GM18508 (cell line): ENCODE data around the gene MATN4.

Experiments used
- ATAC-seq: cut with Tn5 transposase; IDR thresholded peaks from one replicate; pipeline ENCODE4 v1.9.1; 2021; ENCODE audit warnings: moderate number of reproducible peaks; ENCODE audit not compliant: insufficient read depth, unreplicated experiment

MATN4 gene

GRCh38 chr20:45257161-45257560, 50.9 kb downstream of the MATN4 start:
- ATAC-seq = no peak

- no peak for ATAC-seq
Observed at GRCh38 chr20:45254383-45255262, 53.5 kb downstream of the MATN4 start, which contains the start of gene SLPI. TSS of gene SLPI (minus strand) at chr20:45254564. CDS start at chr20:45254543, 21 bp downstream.

GRCh38 chr20:45253261-45253660, 54.8 kb downstream of the MATN4 start:
- no peak for ATAC-seq

- ATAC-seq = no peak
Observed at GRCh38 chr20:45251884-45252560, 56.1 kb downstream of the MATN4 start.

GRCh38 chr20:45248609-45249008, 59.5 kb downstream of the MATN4 start:
- ATAC-seq = no peak

GRCh38 chr20:45247865-45248264, 60.2 kb downstream of the MATN4 start:
- no peak for ATAC-seq

GRCh38 chr20:45246109-45246508, 62.0 kb downstream of the MATN4 start:
- no peak for ATAC-seq
